Measurements from ENCODE around the gene TREX2. TPM values are rescaled to one million over a fixed set of nuclear protein-coding genes. Genes with fewer than 3 reads are reported as not detected.

Gene TREX2
- total RNA-seq, 1 donor, result 3.3 TPM

DNA sequence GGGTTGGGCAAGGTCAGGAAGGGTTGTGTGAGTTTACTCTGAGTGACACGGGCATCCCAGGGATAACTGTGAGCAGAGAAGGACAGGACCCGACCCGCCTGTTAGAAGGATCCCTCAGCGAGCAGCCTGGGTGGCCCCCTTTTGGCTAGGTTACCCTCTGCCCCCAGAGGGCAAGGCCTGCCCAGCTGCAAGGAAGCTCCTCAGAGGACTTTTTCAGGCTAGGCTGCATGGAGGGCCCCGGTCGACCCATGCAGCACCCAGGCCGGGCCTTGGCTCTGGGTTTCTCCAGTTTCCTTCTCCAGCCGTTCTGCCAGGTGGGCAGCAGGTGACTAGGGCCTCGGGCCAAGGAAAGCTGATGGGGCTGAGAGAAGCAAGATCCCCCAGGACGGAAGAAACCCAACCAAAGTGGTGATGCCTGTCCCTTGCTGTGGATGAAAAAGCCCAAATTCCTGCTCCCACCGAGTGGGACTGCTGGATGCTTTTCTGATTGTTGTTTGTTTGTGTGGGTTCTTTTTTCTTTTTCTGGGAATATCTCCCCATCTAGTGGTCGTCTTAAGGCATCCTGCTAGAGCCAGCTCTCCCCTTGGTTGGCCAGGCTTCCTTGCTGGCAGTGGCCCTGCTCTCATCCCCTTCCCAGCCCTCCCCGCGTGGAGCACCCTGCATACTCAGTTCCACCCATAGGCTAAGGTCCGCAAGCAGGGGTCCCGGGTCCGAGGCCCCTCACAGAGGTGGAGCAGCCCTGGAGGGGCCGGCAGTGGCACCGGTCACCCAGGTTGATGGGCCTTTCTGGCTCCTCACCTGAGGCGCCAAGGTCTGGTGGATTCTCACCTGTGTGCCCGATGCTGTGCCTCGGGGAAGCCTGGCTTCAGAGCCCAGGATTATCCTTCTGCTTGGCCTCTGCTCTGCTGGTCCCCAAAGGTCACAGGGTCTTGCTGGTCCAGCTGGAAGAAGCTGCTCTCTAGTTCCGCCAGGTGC is 32.8 kb downstream of the TREX2 start:
- Histone ChIP-seq H3K79me2 (ENCODE audit: insufficient read depth, low read length) (no peaks in the 10 kb centered on the region), H3K4me1 (ENCODE audit: insufficient read depth, low read length) (no peaks in the 10 kb centered on the region), H2AFZ (ENCODE audit: low read length) (no peak overlapping the region), H4K20me1 (ENCODE audit: insufficient read depth, low read length) (no peaks in the 10 kb centered on the region), H3K36me3 (ENCODE audit: insufficient read depth, low read length) (no peaks in the 10 kb centered on the region), H3K27me3 (ENCODE audit: insufficient read depth, low read length) (peaks cover 45% of the 10 kb centered on the region), H3K4me3 (ENCODE audit: insufficient read depth, low read length) (no peak overlapping the region), H3K9me3 (ENCODE audit: low read depth, low read length) (no peaks in the 10 kb centered on the region), H3K27ac (ENCODE audit: low read depth, low read length) (no peak overlapping the region), H3K4me2 (ENCODE audit: insufficient read depth, low read length) (no peak overlapping the region)
- peak; percentile 81 for DNase-seq (ENCODE audit: insufficient read length, low spot score, missing footprints)
- TF ChIP-seq, protein P1, sequence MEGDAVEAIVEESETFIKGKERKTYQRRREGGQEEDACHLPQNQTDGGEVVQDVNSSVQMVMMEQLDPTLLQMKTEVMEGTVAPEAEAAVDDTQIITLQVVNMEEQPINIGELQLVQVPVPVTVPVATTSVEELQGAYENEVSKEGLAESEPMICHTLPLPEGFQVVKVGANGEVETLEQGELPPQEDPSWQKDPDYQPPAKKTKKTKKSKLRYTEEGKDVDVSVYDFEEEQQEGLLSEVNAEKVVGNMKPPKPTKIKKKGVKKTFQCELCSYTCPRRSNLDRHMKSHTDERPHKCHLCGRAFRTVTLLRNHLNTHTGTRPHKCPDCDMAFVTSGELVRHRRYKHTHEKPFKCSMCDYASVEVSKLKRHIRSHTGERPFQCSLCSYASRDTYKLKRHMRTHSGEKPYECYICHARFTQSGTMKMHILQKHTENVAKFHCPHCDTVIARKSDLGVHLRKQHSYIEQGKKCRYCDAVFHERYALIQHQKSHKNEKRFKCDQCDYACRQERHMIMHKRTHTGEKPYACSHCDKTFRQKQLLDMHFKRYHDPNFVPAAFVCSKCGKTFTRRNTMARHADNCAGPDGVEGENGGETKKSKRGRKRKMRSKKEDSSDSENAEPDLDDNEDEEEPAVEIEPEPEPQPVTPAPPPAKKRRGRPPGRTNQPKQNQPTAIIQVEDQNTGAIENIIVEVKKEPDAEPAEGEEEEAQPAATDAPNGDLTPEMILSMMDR (IDR thresholded peaks at IDR 0.05; ENCODE audit: extremely low read depth, low read depth, low read length), result no peak

DNA sequence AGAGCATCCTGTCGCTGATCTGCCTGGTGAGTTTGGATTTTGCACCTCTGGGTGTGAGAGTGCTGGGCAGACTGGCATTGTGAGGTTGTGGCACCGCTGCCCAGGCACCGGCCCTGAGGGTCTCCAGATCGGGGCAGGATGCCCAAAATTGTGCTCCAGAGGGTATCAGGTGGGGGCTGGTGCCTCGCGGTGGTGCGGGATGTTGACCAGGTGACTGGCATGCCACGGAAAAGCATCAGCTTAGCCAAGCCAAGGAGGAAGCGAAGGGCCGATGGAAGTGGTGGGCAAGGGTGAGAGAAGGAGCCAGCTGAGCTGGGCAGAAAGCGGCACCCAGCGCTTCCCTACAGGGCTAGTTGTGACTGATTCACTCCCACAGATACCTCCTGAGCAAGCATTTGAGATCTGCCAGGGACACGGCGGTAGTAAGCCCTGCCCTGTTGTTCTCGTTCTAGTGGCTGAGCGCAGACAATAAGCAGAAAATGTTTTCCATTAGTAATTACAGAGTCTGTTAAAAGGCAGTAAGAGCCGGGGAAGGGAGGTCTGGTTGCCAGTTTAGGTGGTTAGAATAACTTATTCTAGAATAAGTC is 33.8 kb downstream of the TREX2 start:
- H3K36me3 ChIP-seq (ENCODE audit: insufficient read depth, low read length), result no peaks in the 10 kb centered on the region
- peak; percentile 86 for DNase-seq (ENCODE audit: insufficient read length, low spot score, missing footprints)
- peak overlapping the region; percentile 18 for H3K4me2 ChIP-seq (ENCODE audit: insufficient read depth, low read length)
- H3K27ac ChIP-seq (ENCODE audit: low read depth, low read length), result no peak overlapping the region
- H3K9me3 ChIP-seq (ENCODE audit: low read depth, low read length), result no peaks in the 10 kb centered on the region
- H2AFZ ChIP-seq (ENCODE audit: low read length), result no peak overlapping the region
- H3K27me3 ChIP-seq (ENCODE audit: insufficient read depth, low read length), result peaks cover 45% of the 10 kb centered on the region
- no peak overlapping the region for H3K4me3 ChIP-seq (ENCODE audit: insufficient read depth, low read length)
- no peaks in the 10 kb centered on the region for H3K4me1 ChIP-seq (ENCODE audit: insufficient read depth, low read length)
- H4K20me1 ChIP-seq (ENCODE audit: insufficient read depth, low read length), result no peaks in the 10 kb centered on the region
- no peaks in the 10 kb centered on the region for H3K79me2 ChIP-seq (ENCODE audit: insufficient read depth, low read length)
- TF ChIP-seq, protein P1 (IDR thresholded peaks at IDR 0.05; ENCODE audit: extremely low read depth, low read depth, low read length), result no peak

DNA sequence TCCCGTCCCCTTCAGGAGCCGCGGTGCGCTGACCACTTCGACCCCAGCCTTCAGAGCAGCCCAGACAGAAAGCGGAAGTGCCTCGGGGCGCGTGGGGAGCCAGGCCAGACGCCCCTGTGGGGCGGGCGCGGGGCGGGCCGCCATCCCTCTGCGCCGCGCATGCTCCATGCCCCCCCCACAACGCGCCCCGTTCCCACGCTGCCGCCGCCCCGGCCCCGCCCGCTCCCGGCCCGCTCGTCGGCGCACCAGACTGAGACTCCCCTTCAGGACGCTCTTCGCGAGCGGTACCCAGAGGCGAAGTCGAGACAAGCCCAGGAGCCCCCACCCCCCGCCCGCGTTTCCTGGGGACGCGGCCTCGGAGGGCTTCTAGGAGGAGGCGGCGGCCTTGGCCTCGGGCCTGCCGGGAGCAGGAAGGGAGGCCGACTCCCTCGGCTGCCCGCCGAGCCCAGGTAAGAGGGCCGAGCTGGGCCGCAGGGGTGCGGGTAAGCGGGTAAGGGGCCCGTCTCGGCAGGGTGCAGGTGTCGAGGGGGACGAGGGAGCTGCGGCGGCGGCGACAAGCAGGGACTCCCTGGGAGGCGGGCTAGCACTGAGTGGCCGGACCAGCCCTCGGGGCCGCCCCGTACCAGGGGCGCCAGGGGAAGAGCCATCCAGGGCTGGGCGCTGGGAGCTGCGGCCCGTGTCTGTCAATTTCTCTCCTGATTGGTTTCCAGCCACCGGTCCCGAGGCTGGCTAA is 34.4 kb downstream of the TREX2 start, which contains the start of gene ZFP92:
Gene ZFP92 (plus strand): TSS at position 218 of the 733 bp plus-strand sequence. CDS start 6,851 bp downstream, outside the sequence.
- H4K20me1 ChIP-seq (ENCODE audit: insufficient read depth, low read length), result no peaks in the 10 kb centered on the region
- H3K36me3 ChIP-seq (ENCODE audit: insufficient read depth, low read length), result no peaks in the 10 kb centered on the region
- no peaks in the 10 kb centered on the region for H3K79me2 ChIP-seq (ENCODE audit: insufficient read depth, low read length)
- H3K27me3 ChIP-seq (ENCODE audit: insufficient read depth, low read length), result peaks cover 40% of the 10 kb centered on the region
- H2AFZ ChIP-seq (ENCODE audit: low read length), result no peak within 1 kb of the TSS
- peak; percentile 90 for DNase-seq (ENCODE audit: insufficient read length, low spot score, missing footprints)
- H3K4me2 ChIP-seq (ENCODE audit: insufficient read depth, low read length), result peak within 1 kb of the TSS; percentile 18
- TF ChIP-seq, protein P1 (IDR thresholded peaks at IDR 0.05; ENCODE audit: extremely low read depth, low read depth, low read length), result no peak
- no peak within 1 kb of the TSS for H3K27ac ChIP-seq (ENCODE audit: low read depth, low read length)
- no peaks in the 10 kb centered on the region for H3K4me1 ChIP-seq (ENCODE audit: insufficient read depth, low read length)
- H3K9me3 ChIP-seq (ENCODE audit: low read depth, low read length), result no peaks in the 10 kb centered on the region
- peak within 1 kb of the TSS; percentile 35 for H3K4me3 ChIP-seq (ENCODE audit: insufficient read depth, low read length)
